Astrocyte of the cerebellum (primary cell): ENCODE measurements around the gene DGCR8.
A peak's percentile ranks its signal among the peaks of the same experiment; 100 is the strongest.
"Not testable (repeated sequence)": the region's sequence is repeated elsewhere in the genome, so short reads cannot be mapped to it uniquely, and the experiment has no call there.

Experiments used
- DNase-seq: peaks from one replicate; pipeline ENCODE4 v3.0.0-alpha.2; 2011; ENCODE audit warnings: low read depth
- H3K4me3 ChIP-seq: 2 replicates; pipeline ENCODE4 v1.5.1; 2011; ENCODE audit warnings: mild to moderate bottlenecking, low read depth, low read length, moderate library complexity
- in situ Hi-C: cut with HindIII; loops from 2 replicates; pipeline ENCODE4 v1.10.0; 2017; ENCODE audit warnings: low sequenced_read_pairs
- TF ChIP-seq, protein P1 (sequence below): IDR thresholded peaks from 2 replicates; pipeline ENCODE4 v1.5.1; 2012; ENCODE audit warnings: low read length, low read depth, moderate library complexity, mild to moderate bottlenecking; ENCODE audit errors: missing control alignments

Gene DGCR8

DNA sequence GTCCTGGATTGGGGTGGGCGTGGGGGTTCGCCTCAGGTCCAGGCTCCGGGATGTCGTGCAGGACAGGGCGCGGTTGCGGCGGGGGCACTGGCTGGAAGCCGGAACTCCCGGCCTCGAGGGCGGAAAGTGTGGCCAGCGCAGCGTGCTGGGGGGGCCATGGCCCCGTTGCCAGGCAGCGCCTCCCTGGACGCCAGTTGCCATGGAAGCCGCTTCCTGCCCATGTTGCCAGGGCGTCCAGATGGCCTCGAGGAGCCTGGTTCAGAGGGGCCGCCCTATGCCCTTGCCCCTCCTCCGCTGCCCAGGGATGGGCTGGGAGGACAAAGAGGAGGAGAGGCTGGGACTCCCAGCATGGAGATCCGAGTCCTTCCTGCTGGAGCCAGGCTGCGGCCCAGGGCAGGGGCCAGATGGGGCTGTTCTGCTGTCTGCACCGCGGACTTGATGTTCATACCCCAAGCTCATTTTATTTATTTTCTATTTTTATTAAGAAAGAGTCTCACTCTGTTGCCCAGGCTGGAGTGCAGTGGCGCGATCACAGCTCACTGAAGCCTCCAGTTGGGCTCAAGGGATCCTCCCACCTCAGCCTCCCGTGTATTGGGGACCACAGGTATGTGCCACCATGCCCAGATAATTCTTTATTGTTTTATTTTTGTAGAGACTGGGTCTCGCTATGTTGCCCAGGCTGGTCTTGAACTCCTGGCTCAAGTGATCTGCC is 75.4 kb downstream of the DGCR8 start:
- in situ Hi-C loops, result no loop called here
- TF ChIP-seq, protein P1, sequence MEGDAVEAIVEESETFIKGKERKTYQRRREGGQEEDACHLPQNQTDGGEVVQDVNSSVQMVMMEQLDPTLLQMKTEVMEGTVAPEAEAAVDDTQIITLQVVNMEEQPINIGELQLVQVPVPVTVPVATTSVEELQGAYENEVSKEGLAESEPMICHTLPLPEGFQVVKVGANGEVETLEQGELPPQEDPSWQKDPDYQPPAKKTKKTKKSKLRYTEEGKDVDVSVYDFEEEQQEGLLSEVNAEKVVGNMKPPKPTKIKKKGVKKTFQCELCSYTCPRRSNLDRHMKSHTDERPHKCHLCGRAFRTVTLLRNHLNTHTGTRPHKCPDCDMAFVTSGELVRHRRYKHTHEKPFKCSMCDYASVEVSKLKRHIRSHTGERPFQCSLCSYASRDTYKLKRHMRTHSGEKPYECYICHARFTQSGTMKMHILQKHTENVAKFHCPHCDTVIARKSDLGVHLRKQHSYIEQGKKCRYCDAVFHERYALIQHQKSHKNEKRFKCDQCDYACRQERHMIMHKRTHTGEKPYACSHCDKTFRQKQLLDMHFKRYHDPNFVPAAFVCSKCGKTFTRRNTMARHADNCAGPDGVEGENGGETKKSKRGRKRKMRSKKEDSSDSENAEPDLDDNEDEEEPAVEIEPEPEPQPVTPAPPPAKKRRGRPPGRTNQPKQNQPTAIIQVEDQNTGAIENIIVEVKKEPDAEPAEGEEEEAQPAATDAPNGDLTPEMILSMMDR, result no peak
- H3K4me3 ChIP-seq, result peak overlapping the region; percentile 38
- peak; percentile 8 for DNase-seq

DNA sequence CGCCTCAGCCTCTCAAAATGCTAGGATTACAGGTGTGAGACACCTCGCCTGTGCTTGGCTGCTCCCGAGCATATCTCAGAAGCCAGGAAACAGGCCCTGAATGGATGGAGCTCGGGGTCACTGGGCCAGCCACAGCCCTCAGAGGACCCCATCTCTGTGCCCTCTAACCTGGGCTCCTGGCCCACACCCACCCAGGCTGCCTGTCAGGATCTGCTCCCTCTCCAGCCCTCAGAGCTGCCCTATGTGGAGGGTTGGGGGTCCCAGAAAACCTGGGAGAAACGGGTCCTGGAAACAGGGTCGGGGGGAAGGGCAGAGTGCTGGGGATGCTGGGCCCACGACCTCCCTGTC is 76.0 kb downstream of the DGCR8 start:
- H3K4me3 ChIP-seq, result no peak overlapping the region
- DNase-seq, result no peak
- TF ChIP-seq, protein P1, result no peak
- in situ Hi-C loops, result no loop called here

DNA sequence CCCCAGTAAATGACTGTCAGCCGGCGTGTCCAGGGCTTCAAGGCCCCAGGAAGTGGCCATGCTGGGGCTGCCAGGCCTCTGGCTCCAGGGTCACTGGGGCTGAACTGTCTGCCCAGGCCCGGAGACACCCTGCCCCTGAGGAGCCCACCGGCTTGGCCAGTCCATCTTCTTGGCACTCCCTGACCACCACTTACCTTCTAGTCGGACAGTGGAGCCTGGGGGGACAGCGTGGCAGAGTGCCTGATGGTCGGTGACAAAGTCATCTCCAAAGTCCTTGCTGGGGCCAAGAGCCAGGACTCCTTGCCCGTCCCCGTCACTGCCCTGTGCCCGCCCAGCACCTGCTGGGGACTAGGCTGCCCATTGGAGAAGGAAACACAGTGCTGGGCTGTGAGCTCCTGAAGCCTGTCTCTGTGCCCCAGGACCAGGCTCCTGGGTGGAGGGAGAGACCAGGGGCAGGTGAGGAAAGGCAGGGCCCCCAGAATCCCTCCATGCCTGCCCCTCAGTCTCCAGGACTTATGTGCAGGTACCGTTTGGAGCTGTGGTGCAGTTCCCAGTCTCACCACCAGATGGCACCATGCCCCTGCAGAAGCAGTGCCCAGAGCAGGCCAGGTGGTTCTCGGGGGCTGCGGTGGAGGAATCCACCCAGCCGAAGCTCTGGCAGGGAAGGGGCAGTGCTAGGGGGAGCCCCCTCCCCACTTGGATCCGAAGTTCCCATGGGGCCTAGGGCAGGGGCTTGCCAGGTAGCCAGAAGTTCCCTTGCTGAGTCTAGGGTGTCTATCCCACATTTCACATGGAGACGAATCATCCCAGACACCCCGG is 76.8 kb downstream of the DGCR8 start:
- TF ChIP-seq, protein P1, result peak; percentile 96
- H3K4me3 ChIP-seq, result no peak overlapping the region
- DNase-seq, result peak; percentile 48
- in situ Hi-C loops, result no loop called here

DNA sequence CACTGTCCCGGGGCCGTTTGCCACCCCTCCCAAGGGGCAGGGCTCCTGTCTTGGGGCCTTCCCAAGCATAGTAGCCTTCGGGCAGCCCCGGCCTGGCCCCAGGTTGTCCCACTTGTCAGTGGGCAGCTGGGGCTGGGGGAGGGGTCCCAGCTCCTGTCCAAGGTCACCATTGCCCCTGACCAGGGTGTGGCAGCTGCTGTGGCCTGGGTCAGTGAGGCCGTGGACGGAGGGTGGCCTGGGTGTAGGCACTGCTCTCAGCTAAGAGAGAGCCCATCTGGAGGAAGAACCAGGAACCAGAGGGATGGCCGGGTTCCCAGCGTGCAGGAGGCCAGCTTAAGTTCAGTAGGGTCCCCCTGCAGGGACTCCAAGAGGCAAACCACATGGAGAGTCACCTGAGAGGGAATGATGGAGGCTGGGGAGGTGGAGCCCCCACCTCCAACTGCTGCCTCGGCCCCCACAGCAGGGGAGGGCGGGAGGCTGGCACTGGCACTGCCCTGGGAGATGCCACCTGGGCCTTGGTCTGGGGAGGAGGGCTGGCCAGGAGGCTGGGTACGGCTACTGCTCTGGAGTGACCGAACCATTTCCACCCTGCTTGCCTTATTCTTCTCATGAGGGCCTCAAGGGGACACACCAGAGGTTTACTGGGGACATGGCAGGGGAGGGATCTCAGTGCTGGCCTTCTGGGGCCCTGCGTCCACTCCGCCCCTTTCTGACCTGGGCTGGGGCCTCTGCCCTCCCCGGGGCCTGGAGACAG is 77.6 kb downstream of the DGCR8 start:
- no peak for DNase-seq
- no peak overlapping the region for H3K4me3 ChIP-seq
- TF ChIP-seq, protein P1, result no peak
- in situ Hi-C loops, result no loop called here

DNA sequence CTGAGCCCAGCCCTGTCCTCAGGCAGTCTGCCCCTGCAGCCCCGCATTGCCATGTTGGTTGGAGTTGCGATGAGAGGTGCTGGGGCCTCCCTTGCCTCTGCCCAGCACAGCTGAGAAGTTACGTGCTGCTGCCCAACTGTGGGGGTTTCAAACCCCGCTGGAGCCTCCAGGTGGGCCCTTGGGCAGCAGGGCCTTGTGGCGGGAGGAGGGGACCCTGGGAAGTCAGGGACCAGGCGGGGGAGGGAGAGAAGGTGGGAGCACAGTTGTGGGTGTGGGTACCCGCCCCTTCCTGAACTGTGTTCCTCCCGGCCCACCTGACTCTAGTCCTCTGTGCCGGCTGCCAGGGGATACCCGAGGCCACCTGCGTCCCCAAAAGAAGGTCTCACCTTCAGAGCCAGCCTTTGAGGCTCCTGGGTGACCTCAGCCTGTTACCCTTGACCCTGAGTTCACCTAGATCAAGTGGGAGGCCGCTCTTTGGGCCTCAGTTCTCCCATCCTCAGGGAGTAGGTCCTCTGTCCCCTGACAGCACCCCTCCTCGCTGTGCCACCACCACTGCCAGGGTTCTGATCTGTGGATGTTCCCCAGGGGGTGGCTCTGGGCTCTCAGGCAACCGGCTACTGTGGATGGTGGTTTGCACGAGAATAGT is 78.5 kb downstream of the DGCR8 start:
- TF ChIP-seq, protein P1, result no peak
- H3K4me3 ChIP-seq, result no peak overlapping the region
- no peak for DNase-seq
- in situ Hi-C loops, result no loop called here

DNA sequence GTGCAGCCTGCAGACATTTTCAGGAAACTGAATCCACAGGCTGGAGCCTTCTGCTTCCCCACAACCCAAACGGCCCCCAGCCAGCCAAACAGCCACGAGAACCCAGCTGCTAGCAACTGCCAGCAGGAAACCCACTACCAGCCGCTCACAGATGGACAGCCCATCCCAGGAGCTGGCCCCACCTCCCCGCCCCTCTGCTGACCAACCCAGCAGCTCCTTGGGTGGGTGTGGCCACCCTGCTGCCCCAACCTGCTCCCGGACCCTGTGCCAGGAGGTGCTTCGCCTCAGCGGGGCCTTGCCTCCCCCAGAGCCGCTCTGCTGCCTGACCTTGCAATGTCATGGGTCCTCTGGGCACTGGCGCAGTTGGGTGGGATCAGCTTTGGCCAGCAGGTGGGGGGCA is 79.0 kb downstream of the DGCR8 start:
- TF ChIP-seq, protein P1, result no peak
- DNase-seq, result no peak
- no peak overlapping the region for H3K4me3 ChIP-seq
- in situ Hi-C loops, result no loop called here

DNA sequence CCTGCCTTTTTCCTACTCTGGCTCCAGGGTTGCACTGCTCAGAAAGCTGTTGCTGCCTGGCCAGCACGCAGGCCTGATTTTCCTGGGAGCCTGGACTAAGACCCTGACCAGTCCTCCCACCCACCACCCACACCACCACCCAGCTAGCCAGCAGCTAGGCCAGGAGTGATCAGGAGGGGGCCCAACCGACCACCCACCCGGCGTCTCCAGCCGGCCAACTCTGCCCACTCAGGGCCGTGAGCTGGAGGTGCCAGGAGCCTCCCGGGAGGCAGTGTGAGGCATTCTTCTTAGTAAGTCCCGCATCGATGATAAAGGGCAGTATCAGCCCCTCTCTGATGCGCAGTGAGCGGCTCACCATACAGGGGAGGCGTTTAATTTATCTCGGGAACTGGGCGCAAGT is 79.5 kb downstream of the DGCR8 start:
- in situ Hi-C loops, H3K4me3 ChIP-seq, DNase-seq: not testable (repeated sequence)
